Measurements from ENCODE around the gene DNAJC1. TPM values are rescaled to one million over a fixed set of nuclear protein-coding genes. Genes with fewer than 3 reads are reported as not detected.

The DNAJC1 gene
- total and polyA plus RNA-seq, 2 of the 4 experiments (the other 2 are of a cell fraction) = 12.7 to 13.3 TPM

DNA sequence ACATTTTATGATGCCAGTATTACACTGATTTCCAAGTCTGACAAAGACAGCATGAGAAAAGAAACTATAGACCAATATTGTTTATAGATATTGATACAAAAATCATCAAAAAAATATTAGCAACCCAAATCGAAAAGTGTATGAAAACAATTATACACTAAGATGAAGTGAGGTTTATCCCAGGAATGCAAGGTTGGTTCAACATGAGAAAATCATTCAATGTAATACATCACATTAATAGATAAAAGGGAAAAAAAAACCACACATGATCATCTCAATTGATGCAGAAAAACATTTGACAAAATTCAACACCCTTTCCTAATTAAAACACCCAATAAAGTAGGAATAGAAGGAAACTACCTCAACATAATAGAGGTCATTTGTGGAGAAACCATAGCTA is 153.9 kb downstream of the DNAJC1 start:
- Histone ChIP-seq H4K91ac (ENCODE audit: insufficient read depth, low read depth, low read length) (no peak overlapping the region), H3K9me3 (ENCODE audit: control insufficient read depth, insufficient read depth, low read length) (no peaks in the 10 kb centered on the region), H3K14ac (replicated peaks; ENCODE audit: low read depth, low read length) (no peak overlapping the region), H3K9me1 (ENCODE audit: insufficient read depth, low read length) (no peaks in the 10 kb centered on the region), H3K23ac (ENCODE audit: low read depth, low read length) (no peak overlapping the region), H4K5ac (ENCODE audit: low read depth, low read length) (no peak overlapping the region), H4K20me1 (ENCODE audit: insufficient read depth, low read length) (no peaks in the 10 kb centered on the region), H3K4me2 (ENCODE audit: low read depth, low read length) (no peak overlapping the region), H3K4me3 (ENCODE audit: insufficient read depth, low read depth, low read length) (no peak overlapping the region), H3K27me3 (ENCODE audit: control insufficient read depth, insufficient read depth, low read length) (no peaks in the 10 kb centered on the region), H3K27ac (ENCODE audit: insufficient read depth, low read length) (no peak overlapping the region), H2AFZ (replicated peaks; ENCODE audit: low read length, poor library complexity) (no peak overlapping the region), H2AK9ac (replicated peaks; ENCODE audit: low read depth, low read length, poor library complexity) (no peak overlapping the region), H3K18ac (ENCODE audit: low read depth, low read length) (no peak overlapping the region), H4K8ac (ENCODE audit: low read depth in 2 of 2, low read length in 2 of 2) (no peak overlapping the region), H2BK120ac (ENCODE audit: low read depth, low read length) (no peak overlapping the region), H2AK5ac (ENCODE audit: low read depth, low read length) (no peak overlapping the region), H3K4me1 (ENCODE audit: control insufficient read depth, insufficient read depth, low read length) (no peaks in the 10 kb centered on the region), H3K4ac (ENCODE audit: low read depth, low read length) (no peak overlapping the region), H2BK15ac (ENCODE audit: low read depth, low read length) (no peak overlapping the region), H2BK20ac (ENCODE audit: low read depth, low read length) (no peak overlapping the region), H3K79me1 (ENCODE audit: low read depth in 1 of 2, low read length in 2 of 2) (no peaks in the 10 kb centered on the region), H3K56ac (ENCODE audit: extremely low read depth, insufficient read depth, low read length) (no peak overlapping the region), H2BK5ac (ENCODE audit: low read depth, low read length, poor library complexity, severe bottlenecking) (no peak overlapping the region), H3K36me3 (ENCODE audit: control insufficient read depth, insufficient read depth, low read length) (no peaks in the 10 kb centered on the region), H3K9ac (ENCODE audit: low read depth, low read length) (no peak overlapping the region)
- CTCF ChIA-PET = no interaction called here
- BruUV-seq (replicated peaks) = no TSS peak
- POLR2A ChIA-PET (ENCODE audit: unreplicated experiment) = no interaction called here
- no peak for DNase-seq
- dilution Hi-C loops (cut with HindIII; ENCODE audit: low sequenced_read_pairs, unreplicated experiment) (no loop called here), in situ Hi-C loops (cut with MboI; ENCODE audit: low sequenced_read_pairs) (no loop called here), intact Hi-C loops (cut with micrococcal nuclease) (no loop called here)
- ATAC-seq (ENCODE audit: low read depth) = no peak
- TF ChIP-seq MXI1 (IDR thresholded peaks at IDR 0.05; ENCODE audit: borderline replicate concordance, low read depth, low read length) (no peak), FOS (IDR thresholded peaks at IDR 0.05; ENCODE audit: low read depth, low read length) (no peak), BHLHE40 (IDR thresholded peaks at IDR 0.05; ENCODE audit: low read depth, low read length) (no peak), CHD1 (IDR thresholded peaks at IDR 0.05; ENCODE audit: low read depth, low read length) (no peak), POLR2A (IDR thresholded peaks at IDR 0.05; ENCODE audit: low read depth, low read length) (no peak), RAD21 (IDR thresholded peaks at IDR 0.05; ENCODE audit: low read length) (no peak), NFE2L2 (IDR thresholded peaks at IDR 0.05; ENCODE audit: low read depth, low read length) (no peak), MAZ (IDR thresholded peaks at IDR 0.05; ENCODE audit: borderline replicate concordance, low read depth, low read length) (no peak), RCOR1 (IDR thresholded peaks at IDR 0.05; ENCODE audit: insufficient replicate concordance, low read length) (no peak), SMC3 (IDR thresholded peaks at IDR 0.05; ENCODE audit: low read depth, low read length) (no peak), RFX5 (IDR thresholded peaks at IDR 0.05; ENCODE audit: low read depth, low read length) (no peak), CEBPB (IDR thresholded peaks at IDR 0.05; ENCODE audit: low read depth, low read length) (no peak), MAFK (IDR thresholded peaks at IDR 0.05; ENCODE audit: low read depth, low read length) (no peak)
- TF ChIP-seq, protein P1, sequence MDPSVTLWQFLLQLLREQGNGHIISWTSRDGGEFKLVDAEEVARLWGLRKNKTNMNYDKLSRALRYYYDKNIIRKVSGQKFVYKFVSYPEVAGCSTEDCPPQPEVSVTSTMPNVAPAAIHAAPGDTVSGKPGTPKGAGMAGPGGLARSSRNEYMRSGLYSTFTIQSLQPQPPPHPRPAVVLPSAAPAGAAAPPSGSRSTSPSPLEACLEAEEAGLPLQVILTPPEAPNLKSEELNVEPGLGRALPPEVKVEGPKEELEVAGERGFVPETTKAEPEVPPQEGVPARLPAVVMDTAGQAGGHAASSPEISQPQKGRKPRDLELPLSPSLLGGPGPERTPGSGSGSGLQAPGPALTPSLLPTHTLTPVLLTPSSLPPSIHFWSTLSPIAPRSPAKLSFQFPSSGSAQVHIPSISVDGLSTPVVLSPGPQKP (IDR thresholded peaks at IDR 0.05; ENCODE audit: borderline replicate concordance, low read depth, low read length) = no peak
- TF ChIP-seq, protein P2, sequence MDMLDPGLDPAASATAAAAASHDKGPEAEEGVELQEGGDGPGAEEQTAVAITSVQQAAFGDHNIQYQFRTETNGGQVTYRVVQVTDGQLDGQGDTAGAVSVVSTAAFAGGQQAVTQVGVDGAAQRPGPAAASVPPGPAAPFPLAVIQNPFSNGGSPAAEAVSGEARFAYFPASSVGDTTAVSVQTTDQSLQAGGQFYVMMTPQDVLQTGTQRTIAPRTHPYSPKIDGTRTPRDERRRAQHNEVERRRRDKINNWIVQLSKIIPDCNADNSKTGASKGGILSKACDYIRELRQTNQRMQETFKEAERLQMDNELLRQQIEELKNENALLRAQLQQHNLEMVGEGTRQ (IDR thresholded peaks at IDR 0.05; ENCODE audit: low read depth, low read length) = no peak
- TF ChIP-seq, protein P3, sequence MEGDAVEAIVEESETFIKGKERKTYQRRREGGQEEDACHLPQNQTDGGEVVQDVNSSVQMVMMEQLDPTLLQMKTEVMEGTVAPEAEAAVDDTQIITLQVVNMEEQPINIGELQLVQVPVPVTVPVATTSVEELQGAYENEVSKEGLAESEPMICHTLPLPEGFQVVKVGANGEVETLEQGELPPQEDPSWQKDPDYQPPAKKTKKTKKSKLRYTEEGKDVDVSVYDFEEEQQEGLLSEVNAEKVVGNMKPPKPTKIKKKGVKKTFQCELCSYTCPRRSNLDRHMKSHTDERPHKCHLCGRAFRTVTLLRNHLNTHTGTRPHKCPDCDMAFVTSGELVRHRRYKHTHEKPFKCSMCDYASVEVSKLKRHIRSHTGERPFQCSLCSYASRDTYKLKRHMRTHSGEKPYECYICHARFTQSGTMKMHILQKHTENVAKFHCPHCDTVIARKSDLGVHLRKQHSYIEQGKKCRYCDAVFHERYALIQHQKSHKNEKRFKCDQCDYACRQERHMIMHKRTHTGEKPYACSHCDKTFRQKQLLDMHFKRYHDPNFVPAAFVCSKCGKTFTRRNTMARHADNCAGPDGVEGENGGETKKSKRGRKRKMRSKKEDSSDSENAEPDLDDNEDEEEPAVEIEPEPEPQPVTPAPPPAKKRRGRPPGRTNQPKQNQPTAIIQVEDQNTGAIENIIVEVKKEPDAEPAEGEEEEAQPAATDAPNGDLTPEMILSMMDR (conservative IDR thresholded peaks at IDR 0.05; ENCODE audit: low read depth, low read length) = no peak
- no CpG with 5 or more reads among the region's 1 CpG for WGBS, 2 experiments (ENCODE audit: extremely low coverage in 2 of 2, insufficient read length in 1 of 2)

Data from IMR-90 (cell line).